RWPE1 (cell line): ENCODE data around the gene FETUB.

Source experiments
- CTCF ChIA-PET: fragments of 350-600 bp; sonication (Branson Sonifier 250); formaldehyde crosslinking; extraction: SDS; loops from one replicate; lab custom pipeline; 2021; lab: Yijun Ruan, JAX
- POLR2A ChIA-PET: fragments of 400-600 bp; formaldehyde crosslinking; extraction: SDS; loops from one replicate; lab custom pipeline; 2020; ENCODE audit warnings: antibody characterized with exemption; ENCODE audit not compliant: low non-redundant PET; lab: Yijun Ruan, JAX
- DNase-seq: peaks from one replicate; pipeline ENCODE4 v3.0.0; 2012; ENCODE audit warnings: low spot score
- H3K27ac ChIP-seq: fragments of 450-650 bp; 2 replicates; pipeline ENCODE4 v1.5.1; 2017
- CTCF ChIP-seq: fragments of 450-650 bp; conservative IDR thresholded peaks from 2 replicates; pipeline ENCODE4 v1.5.1; 2017; ENCODE audit warnings: low read depth, mild to moderate bottlenecking

FETUB gene

GRCh38 chr3:186639778-186640472 is at the start of gene FETUB:
FETUB (plus strand) TSS chr3:186640399; CDS start chr3:186640461, 62 bp downstream.
- no peak for DNase-seq
- peak within 1 kb of the TSS; percentile 86 for H3K27ac ChIP-seq
- ChIA-PET CTCF (interaction anchor here (0.6 to 1.4 kb wide), 3 partner anchors 23 to 901 kb away, joined by 3 to 5 read pairs (median 3); no protein-coding TSS in a partner anchor), POLR2A (no interaction called here)
- TF ChIP-seq CTCF = no peak

GRCh38 chr3:186590580-186591295 is 49.5 kb upstream of the FETUB start:
- DNase-seq = no peak
- ChIA-PET POLR2A (no interaction called here), CTCF (interaction anchor here (0.6 to 1.8 kb wide), 4 partner anchors 24 to 613 kb away, joined by 3 to 6 read pairs (median 4); no protein-coding TSS in a partner anchor)
- H3K27ac ChIP-seq = no peak overlapping the region
- no peak for TF ChIP-seq CTCF

GRCh38 chr3:186592682-186593081 is 47.5 kb upstream of the FETUB start:
- no peak overlapping the region for H3K27ac ChIP-seq
- no peak for TF ChIP-seq CTCF
- POLR2A ChIA-PET = no interaction called here
- CTCF ChIA-PET = no interaction called here
- DNase-seq = no peak

- no peak for TF ChIP-seq CTCF
- no peak overlapping the region for H3K27ac ChIP-seq
- ChIA-PET CTCF (interaction anchor here (0.6 to 0.7 kb wide), 2 partner anchors 16 to 244 kb away, joined by 3 read pairs; no protein-coding TSS in a partner anchor), POLR2A (no interaction called here)
- DNase-seq = no peak
These were observed 46.3 kb upstream of the FETUB start for GRCh38 chr3:186593862-186594261.

- H3K27ac ChIP-seq = no peak overlapping the region
- POLR2A ChIA-PET = no interaction called here
These were observed 45.5 kb upstream of the FETUB start for GRCh38 chr3:186594591-186595113.

More at GRCh38 chr3:186594591-186595113, 45.5 kb upstream of the FETUB start:
- no peak for TF ChIP-seq CTCF
- CTCF ChIA-PET = no interaction called here
- DNase-seq = no peak
